ENCODE data around the gene MLX. TPM values are rescaled to one million over a fixed set of nuclear protein-coding genes. Genes with fewer than 3 reads are reported as not detected.

Gene MLX
- total and polyA plus RNA-seq, 3 donors from 2014 or later, result 26.7 to 38.6 (median 27.6) TPM

- TF ChIP-seq CTCF (IDR thresholded peaks at IDR 0.05) (no peak), POLR2A (IDR thresholded peaks at IDR 0.05) (no peak)
- intact Hi-C loops (cut with DNase I; ENCODE audit: low total_unique reads), result no loop called here
- 20 to 66% methylated on average over 1 to 14 of the region's 14 CpGs for WGBS, 2 donors
Observed at GRCh38 chr17:42563143-42563509, 3.8 kb upstream of the MLX start.

DNA sequence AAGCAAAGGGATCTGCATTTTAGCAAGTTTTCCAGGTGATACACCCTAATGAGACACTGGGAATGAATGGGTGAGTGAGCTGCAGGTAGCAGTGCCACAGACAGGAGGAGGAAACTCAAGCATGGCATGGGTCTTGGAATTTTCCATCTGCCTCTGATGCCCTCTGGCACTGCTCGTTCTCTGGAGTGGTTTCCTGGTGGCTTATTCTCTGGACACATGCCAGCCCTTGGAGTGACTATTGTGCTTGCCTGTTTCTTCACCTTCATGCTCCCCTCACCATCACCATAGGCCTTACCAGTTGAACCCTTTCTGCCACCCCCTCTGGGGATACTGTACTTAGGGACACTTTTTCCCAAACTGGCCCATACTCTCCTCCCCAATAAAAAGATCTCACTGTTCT is 3.4 kb upstream of the MLX start:
- Histone ChIP-seq H3K27ac (peak overlapping the region in 1 of 2 donors; percentile 39), H3K4me1 (peaks cover 31% of the 10 kb centered on the region), H3K36me3 (ENCODE audit: low read depth, missing control alignments) (no peaks in the 10 kb centered on the region), H3K9me3 (no peaks in the 10 kb centered on the region), H3K4me3 (no peak overlapping the region), H3K27me3 (no peaks in the 10 kb centered on the region)
- no peak for DNase-seq
- no peak for TF ChIP-seq CTCF (IDR thresholded peaks at IDR 0.05)
- no peak for TF ChIP-seq POLR2A (IDR thresholded peaks at IDR 0.05)
- intact Hi-C loops (cut with DNase I; ENCODE audit: low total_unique reads), result no loop called here
- WGBS, 2 donors, result 36 to 62% methylated on average over 1 of the region's 1 CpG

More at GRCh38 chr17:42563143-42563509, 3.8 kb upstream of the MLX start:
- Histone ChIP-seq H3K27ac (peak overlapping the region; percentile 39 to 79), H3K27me3 (no peaks in the 10 kb centered on the region), H3K9me3 (no peaks in the 10 kb centered on the region), H3K4me3 (peak overlapping the region; percentile 89 to 95), H3K4me1 (peaks cover 27% of the 10 kb centered on the region), H3K36me3 (ENCODE audit: low read depth, missing control alignments) (no peaks in the 10 kb centered on the region)
- no peak for DNase-seq

GRCh38 chr17:42563950-42564349 is 3.0 kb upstream of the MLX start:
- Histone ChIP-seq H3K36me3 (ENCODE audit: low read depth, missing control alignments) (no peaks in the 10 kb centered on the region), H3K9me3 (no peaks in the 10 kb centered on the region), H3K27ac (no peak overlapping the region), H3K27me3 (no peaks in the 10 kb centered on the region), H3K4me3 (no peak overlapping the region), H3K4me1 (peaks cover 31% of the 10 kb centered on the region)
- WGBS, 2 donors, result 82 to 90% methylated on average over 9 of the region's 9 CpGs
- TF ChIP-seq POLR2A (IDR thresholded peaks at IDR 0.05) (no peak), CTCF (IDR thresholded peaks at IDR 0.05) (no peak)
- DNase-seq, result no peak
- intact Hi-C loops (cut with DNase I; ENCODE audit: low total_unique reads), result no loop called here

DNA sequence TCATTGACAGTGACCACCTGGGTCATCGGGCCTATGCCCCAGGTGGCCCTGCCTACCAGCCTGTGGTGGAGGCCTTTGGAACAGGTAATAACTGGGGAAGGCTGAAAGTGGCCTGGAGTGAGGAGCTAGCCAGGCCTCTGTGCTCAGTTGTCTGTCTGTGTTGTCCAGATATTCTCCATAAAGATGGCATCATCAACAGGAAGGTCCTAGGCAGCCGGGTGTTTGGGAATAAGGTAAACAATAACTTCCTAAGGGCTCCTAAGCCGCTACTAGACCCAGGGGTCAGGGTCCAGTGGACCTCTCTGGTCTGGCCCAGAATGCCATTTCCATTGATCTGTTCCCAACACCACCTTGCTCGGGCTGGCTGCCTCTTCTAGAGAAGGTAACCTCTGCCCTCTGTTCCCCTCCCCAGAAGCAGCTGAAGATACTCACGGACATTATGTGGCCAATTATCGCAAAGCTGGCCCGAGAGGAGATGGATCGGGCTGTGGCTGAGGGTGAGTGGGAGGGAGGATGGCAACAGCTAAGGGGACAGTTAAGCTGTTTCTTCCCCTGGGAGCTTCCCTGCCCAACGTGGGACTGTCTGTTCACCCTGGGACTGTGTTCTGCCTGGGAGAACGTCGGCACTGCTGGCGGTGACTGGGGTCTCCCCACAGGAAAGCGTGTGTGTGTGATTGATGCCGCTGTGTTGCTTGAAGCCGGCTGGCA is 1.9 kb upstream of the MLX start:
- no peak for DNase-seq
- TF ChIP-seq CTCF (IDR thresholded peaks at IDR 0.05) (no peak), POLR2A (IDR thresholded peaks at IDR 0.05) (no peak)
- Histone ChIP-seq H3K4me3 (no peak overlapping the region), H3K27ac (no peak overlapping the region), H3K4me1 (peaks cover 31% of the 10 kb centered on the region), H3K36me3 (ENCODE audit: low read depth, missing control alignments) (no peaks in the 10 kb centered on the region), H3K27me3 (no peaks in the 10 kb centered on the region), H3K9me3 (no peaks in the 10 kb centered on the region)
- 85 to 93% methylated on average over 8 to 15 of the region's 15 CpGs for WGBS, 2 donors
- intact Hi-C loops (cut with DNase I; ENCODE audit: low total_unique reads), result no loop called here
